Measurements from ENCODE around the gene DCHS2. TPM values are rescaled to one million over a fixed set of nuclear protein-coding genes. Genes with fewer than 3 reads are reported as not detected.

The DCHS2 gene
- total RNA-seq, 1 donor from 2014 or later, result 0.71 TPM

GRCh38 chr4:154389148-154389547 is 102.5 kb downstream of the DCHS2 start:
- Histone ChIP-seq H3K9ac (no peak overlapping the region), H3K4me3 (no peak overlapping the region), H4K20me1 (ENCODE audit: low read depth) (no peaks in the 10 kb centered on the region), H3K36me3 (no peaks in the 10 kb centered on the region), H3K27ac (no peak overlapping the region), H3K4me1 (no peaks in the 10 kb centered on the region), H3K9me3 (ENCODE audit: low read depth) (no peaks in the 10 kb centered on the region), H3K79me2 (ENCODE audit: low read depth) (no peaks in the 10 kb centered on the region), H2AFZ (replicated peaks) (no peak overlapping the region), H3K4me2 (no peak overlapping the region), H3F3A (ENCODE audit: low read depth) (no peaks in the 10 kb centered on the region), H3K27me3 (no peaks in the 10 kb centered on the region)
- no peaks in the 10 kb centered on the region for H3K4me1 Mint-ChIP-seq
- no peaks in the 10 kb centered on the region for H3K9me3 Mint-ChIP-seq
- H3K27ac Mint-ChIP-seq, result no peak overlapping the region
- no peak for TF ChIP-seq EZH2 (IDR thresholded peaks at IDR 0.05)
- TF ChIP-seq CTCF (IDR thresholded peaks at IDR 0.05), result no peak
- no peak for TF ChIP-seq EZH2phosphoT487 (IDR thresholded peaks at IDR 0.05)
- no peak overlapping the region for H3K4me3 Mint-ChIP-seq
- H3K27me3 Mint-ChIP-seq (ENCODE audit: insufficient read depth, low read depth), result peaks cover 3% of the 10 kb centered on the region
- DNase-seq (ENCODE audit: low spot score), result no peak
- no peaks in the 10 kb centered on the region for H3K36me3 Mint-ChIP-seq

- no peak overlapping the region for H3K27ac ChIP-seq
- H2AFZ ChIP-seq (replicated peaks), result no peak overlapping the region
- no peaks in the 10 kb centered on the region for H3K9me3 ChIP-seq (ENCODE audit: low read depth)
- no peak overlapping the region for H3K4me3 ChIP-seq
- H3K36me3 ChIP-seq, result no peaks in the 10 kb centered on the region
- no peaks in the 10 kb centered on the region for H3F3A ChIP-seq (ENCODE audit: low read depth)
- no peaks in the 10 kb centered on the region for H3K9me3 Mint-ChIP-seq
- H3K4me1 ChIP-seq, result no peaks in the 10 kb centered on the region
- H3K9ac ChIP-seq, result no peak overlapping the region
- H3K4me1 Mint-ChIP-seq, result no peaks in the 10 kb centered on the region
- TF ChIP-seq CTCF (IDR thresholded peaks at IDR 0.05), result no peak
- TF ChIP-seq EZH2phosphoT487 (IDR thresholded peaks at IDR 0.05), result no peak
- TF ChIP-seq EZH2 (IDR thresholded peaks at IDR 0.05), result no peak
- H3K4me3 Mint-ChIP-seq, result no peak overlapping the region
- H3K27me3 Mint-ChIP-seq (ENCODE audit: insufficient read depth, low read depth), result peaks cover 3% of the 10 kb centered on the region
- no peaks in the 10 kb centered on the region for H3K36me3 Mint-ChIP-seq
- no peak overlapping the region for H3K4me2 ChIP-seq
- H3K27me3 ChIP-seq, result no peaks in the 10 kb centered on the region
- no peaks in the 10 kb centered on the region for H3K79me2 ChIP-seq (ENCODE audit: low read depth)
- H4K20me1 ChIP-seq (ENCODE audit: low read depth), result no peaks in the 10 kb centered on the region
- DNase-seq (ENCODE audit: low spot score), result no peak
- no peak overlapping the region for H3K27ac Mint-ChIP-seq
These were observed 107.6 kb downstream of the DCHS2 start for GRCh38 chr4:154384012-154384411.

- Histone ChIP-seq H4K20me1 (ENCODE audit: low read depth) (no peaks in the 10 kb centered on the region), H3K36me3 (no peaks in the 10 kb centered on the region), H3K4me2 (no peak overlapping the region), H3K27ac (no peak overlapping the region), H3K4me3 (no peak overlapping the region), H3K79me2 (ENCODE audit: low read depth) (no peaks in the 10 kb centered on the region), H3K9me3 (ENCODE audit: low read depth) (no peaks in the 10 kb centered on the region), H3F3A (ENCODE audit: low read depth) (no peaks in the 10 kb centered on the region), H3K27me3 (no peaks in the 10 kb centered on the region), H3K9ac (no peak overlapping the region), H3K4me1 (no peaks in the 10 kb centered on the region), H2AFZ (replicated peaks) (no peak overlapping the region)
- Mint-ChIP-seq H3K9me3 (no peaks in the 10 kb centered on the region), H3K27ac (no peak overlapping the region), H3K36me3 (no peaks in the 10 kb centered on the region), H3K4me1 (no peaks in the 10 kb centered on the region), H3K27me3 (ENCODE audit: insufficient read depth, low read depth) (no peaks in the 10 kb centered on the region), H3K4me3 (no peak overlapping the region)
- DNase-seq (ENCODE audit: low spot score), result no peak
- TF ChIP-seq CTCF (IDR thresholded peaks at IDR 0.05), result no peak
- TF ChIP-seq EZH2phosphoT487 (IDR thresholded peaks at IDR 0.05), result no peak
- TF ChIP-seq EZH2 (IDR thresholded peaks at IDR 0.05), result no peak
These were observed 115.1 kb downstream of the DCHS2 start for GRCh38 chr4:154376486-154376885.

All from neural progenitor cell (in vitro differentiated cells).